Measurements from ENCODE around the gene GINS1. TPM values are rescaled to one million over a fixed set of nuclear protein-coding genes. Genes with fewer than 3 reads are reported as not detected.

GINS1 gene
- total RNA-seq, 1 experiment from 2014 or later: 74.3 TPM

- H3K79me2 ChIP-seq (ENCODE audit: insufficient read depth, low read length): no peaks in the 10 kb centered on the region
- H3K9me3 ChIP-seq (ENCODE audit: control insufficient read depth, low read depth, low read length): no peaks in the 10 kb centered on the region
- no peak overlapping the region for H3K27ac ChIP-seq (ENCODE audit: insufficient read length, low read depth, low read length)
- H2AFZ ChIP-seq (ENCODE audit: low read length): no peak overlapping the region
- DNase-seq: no peak
- no peak overlapping the region for H2BK120ac ChIP-seq (ENCODE audit: low read depth, low read length, poor library complexity, severe bottlenecking)
- no peak overlapping the region for H3K18ac ChIP-seq (ENCODE audit: insufficient read length, low read depth, low read length)
- no peak overlapping the region for H2BK15ac ChIP-seq (ENCODE audit: low read depth, low read length)
- H3K4me1 ChIP-seq (ENCODE audit: insufficient read depth, low read length): no peaks in the 10 kb centered on the region
- Mint-ChIP-seq H3K9me3 (no peaks in the 10 kb centered on the region; a peak in 1 of 5 replicates), H3K4me3 (no peak overlapping the region), H3K27me3 (ENCODE audit: low read depth) (no peaks in the 10 kb centered on the region), H3K27ac (peak overlapping the region in 2 of 3 experiments; percentile 19 to 90; a peak in 3 of 7 replicates), H3K4me1 (peaks cover 4 to 13% of the 10 kb centered on the region in 2 experiments), H3K36me3 (ENCODE audit: insufficient read depth in 1 of 3, low read depth in 3 of 3) (peaks cover 30 to 68% (median 67%) of the 10 kb centered on the region in 3 experiments)
- H2BK20ac ChIP-seq (ENCODE audit: low read depth, low read length, poor library complexity, severe bottlenecking): no peak overlapping the region
- no peak overlapping the region for H3K56ac ChIP-seq (ENCODE audit: insufficient read length, low read depth, low read length)
- no peak overlapping the region for H4K5ac ChIP-seq (ENCODE audit: insufficient read length, low read depth, low read length)
- H2BK12ac ChIP-seq (ENCODE audit: insufficient read length, low read depth, low read length): no peak overlapping the region
- no peaks in the 10 kb centered on the region for H4K20me1 ChIP-seq (ENCODE audit: control insufficient read depth, insufficient read depth, insufficient read length)
- H4K8ac ChIP-seq (replicated peaks; ENCODE audit: insufficient read length, low read depth, low read length): no peak overlapping the region
- no peak overlapping the region for H3K4ac ChIP-seq (ENCODE audit: low read depth, low read length)
- no peak overlapping the region for H3K23ac ChIP-seq (ENCODE audit: insufficient read length, low read depth, low read length)
- TF ChIP-seq CTCF (conservative IDR thresholded peaks at IDR 0.05): no peak
- H3T11ph ChIP-seq (ENCODE audit: low read length): no peak overlapping the region
- no peaks in the 10 kb centered on the region for H3K23me2 ChIP-seq (ENCODE audit: insufficient read length, low read depth, low read length, poor library complexity, severe bottlenecking)
- H2BK5ac ChIP-seq (ENCODE audit: insufficient read length, low read length): no peak overlapping the region
- H3K79me1 ChIP-seq (ENCODE audit: insufficient read depth, low read depth, low read length, poor library complexity, severe bottlenecking): no peaks in the 10 kb centered on the region
- H2AK5ac ChIP-seq (ENCODE audit: insufficient read length, low read length): no peak overlapping the region
- no peak overlapping the region for H4K91ac ChIP-seq (ENCODE audit: insufficient read length, low read depth, low read length)
- H3K9ac ChIP-seq (ENCODE audit: extremely low read depth, insufficient read length, low read length): no peak overlapping the region
- no peak overlapping the region; the same call in 1 of the 2 replicates for H3K14ac ChIP-seq (ENCODE audit: insufficient read depth, low read length)
- WGBS (ENCODE audit: extremely low coverage, insufficient read length, low lambda C conversion rate): no CpG with 5 or more reads among the region's 14 CpGs
- no peak overlapping the region for H3K4me2 ChIP-seq (ENCODE audit: insufficient read depth, insufficient read length, low read length)
- H3K27me3 ChIP-seq (ENCODE audit: insufficient read depth, low read length): no peaks in the 10 kb centered on the region
These were observed 76.1 kb downstream of the GINS1 start for GRCh38 chr20:25483431-25484132.
